GM12872 (cell line): Measurements from ENCODE around the gene BPNT1.

ENCODE experiments used
- CTCF ChIP-seq: IDR thresholded peaks from 3 replicates; pipeline ENCODE4 v1.5.1; 2011; ENCODE audit warnings: low read depth, mild to moderate bottlenecking, low read length, moderate library complexity; ENCODE audit not compliant: insufficient read depth

Gene BPNT1

GRCh38 chr1:220089650-220090556 lies at the start of gene BPNT1:
TSS of gene BPNT1 (minus strand) at chr1:220089788. CDS start at chr1:220079846, 9,942 bp downstream.
- peak; percentile 21; the same call in 1 of the 3 replicates for TF ChIP-seq CTCF

- no peak for TF ChIP-seq CTCF
Measured at GRCh38 chr1:220137019-220137786, 47.6 kb upstream of the BPNT1 start.

GRCh38 chr1:220135755-220136154 lies 46.2 kb upstream of the BPNT1 start:
- no peak for TF ChIP-seq CTCF

- TF ChIP-seq CTCF, result no peak
Measured at GRCh38 chr1:220129479-220130210, 40.1 kb upstream of the BPNT1 start.

- TF ChIP-seq CTCF, result no peak
Measured at GRCh38 chr1:220127076-220127475, 37.5 kb upstream of the BPNT1 start.

- TF ChIP-seq CTCF, result no peak
Measured at GRCh38 chr1:220124542-220124941, 35.0 kb upstream of the BPNT1 start.

GRCh38 chr1:220123889-220124288 lies 34.3 kb upstream of the BPNT1 start:
- peak; percentile 30; the same call in 1 of the 3 replicates for TF ChIP-seq CTCF
